Adrenal gland (tissue), 5 donors: Measurements from ENCODE around the gene SERPINE2.

ENCODE experiments used
- POLR2A ChIP-seq, 2 donors: fragments of 450-650 bp; IDR thresholded peaks; one replicate each; pipeline ENCODE4 v1.6.1; 2017; ENCODE audit warnings: antibody characterized with exemption in 2 of 2, mild to moderate bottlenecking in 2 of 2, moderate library complexity in 1 of 2
- TF ChIP-seq, protein P1 (sequence below), 6 experiments: fragments of 450-650 bp in 4 of 6; fragments of 200-600 bp in 2 of 6; sonication (generic) in 1 of 6; IDR thresholded peaks; 1 replicate in 5 of 6; 2 replicates in 1 of 6; pipeline versions ENCODE4 v1.5.1 to v1.8.0; 2016 to 2021; ENCODE audit warnings: antibody characterized with exemption in 6 of 6, mild to moderate bottlenecking in 2 of 6, moderate library complexity in 1 of 6
- donor health status: DM: no; HTN: no; CAD: no.

DNA sequence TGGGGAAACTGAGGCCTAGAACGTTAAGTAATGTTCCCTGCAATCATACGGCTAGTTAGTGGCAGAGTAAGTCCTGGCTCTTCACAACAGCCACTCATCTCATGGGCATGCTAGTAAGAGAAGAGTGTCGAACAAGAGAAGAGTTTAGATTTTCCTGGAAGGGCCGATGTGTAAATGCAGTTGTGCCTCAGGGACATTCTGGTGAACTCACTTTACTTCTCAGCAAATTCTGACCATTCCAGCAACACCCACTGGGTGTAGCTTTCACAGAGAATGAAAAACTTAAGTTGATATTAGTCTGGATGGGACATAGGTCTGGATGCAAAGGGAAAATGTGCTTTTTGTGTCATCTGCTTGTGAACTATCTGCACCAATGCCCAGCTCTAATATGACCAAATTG is 58.3 kb downstream of the SERPINE2 start:
- no peak for TF ChIP-seq POLR2A (IDR thresholded peaks at IDR 0.05)
- TF ChIP-seq, protein P1, sequence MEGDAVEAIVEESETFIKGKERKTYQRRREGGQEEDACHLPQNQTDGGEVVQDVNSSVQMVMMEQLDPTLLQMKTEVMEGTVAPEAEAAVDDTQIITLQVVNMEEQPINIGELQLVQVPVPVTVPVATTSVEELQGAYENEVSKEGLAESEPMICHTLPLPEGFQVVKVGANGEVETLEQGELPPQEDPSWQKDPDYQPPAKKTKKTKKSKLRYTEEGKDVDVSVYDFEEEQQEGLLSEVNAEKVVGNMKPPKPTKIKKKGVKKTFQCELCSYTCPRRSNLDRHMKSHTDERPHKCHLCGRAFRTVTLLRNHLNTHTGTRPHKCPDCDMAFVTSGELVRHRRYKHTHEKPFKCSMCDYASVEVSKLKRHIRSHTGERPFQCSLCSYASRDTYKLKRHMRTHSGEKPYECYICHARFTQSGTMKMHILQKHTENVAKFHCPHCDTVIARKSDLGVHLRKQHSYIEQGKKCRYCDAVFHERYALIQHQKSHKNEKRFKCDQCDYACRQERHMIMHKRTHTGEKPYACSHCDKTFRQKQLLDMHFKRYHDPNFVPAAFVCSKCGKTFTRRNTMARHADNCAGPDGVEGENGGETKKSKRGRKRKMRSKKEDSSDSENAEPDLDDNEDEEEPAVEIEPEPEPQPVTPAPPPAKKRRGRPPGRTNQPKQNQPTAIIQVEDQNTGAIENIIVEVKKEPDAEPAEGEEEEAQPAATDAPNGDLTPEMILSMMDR (IDR thresholded peaks at IDR 0.05) = no peak
